Fibroblast of skin of left biceps (primary cell): ENCODE data around the gene VWA1.
"Not testable (repeated sequence)": the region's sequence is repeated elsewhere in the genome, so short reads cannot be mapped to it uniquely, and the experiment has no call there.

ENCODE experiments used
- DNase-seq, 2 experiments: peaks; one replicate each; pipeline ENCODE4 v3.0.0-alpha.2; 2013; ENCODE audit warnings: low read depth in 2 of 2

The VWA1 gene

GRCh38 chr1:1435911-1436629, 580 bp downstream of the VWA1 start:
- DNase-seq = no peak

GRCh38 chr1:1436630-1437032, 1.1 kb downstream of the VWA1 start:
- no peak for DNase-seq

- DNase-seq = no peak
Observed at GRCh38 chr1:1437033-1437903, 1.8 kb downstream of the VWA1 start.

- DNase-seq = no peak
Observed at GRCh38 chr1:1437904-1438376, 2.5 kb downstream of the VWA1 start.

GRCh38 chr1:1438531-1439381, 3.3 kb downstream of the VWA1 start:
- DNase-seq = no peak

- DNase-seq = no peak
Observed at GRCh38 chr1:1439546-1440261, 4.2 kb downstream of the VWA1 start.

GRCh38 chr1:1440262-1441001, 4.9 kb downstream of the VWA1 start:
- DNase-seq = no peak

GRCh38 chr1:1441002-1441888, 5.8 kb downstream of the VWA1 start:
- DNase-seq = no peak

- DNase-seq = no peak
Observed at GRCh38 chr1:1442069-1442770, 6.7 kb downstream of the VWA1 start.

GRCh38 chr1:1446631-1447030, 11.1 kb downstream of the VWA1 start:
- not testable (repeated sequence) for DNase-seq

GRCh38 chr1:1449099-1449739, 13.7 kb downstream of the VWA1 start, which contains the start of gene ATAD3C:
TSS of gene ATAD3C (plus strand) at chr1:1449689. CDS start at chr1:1450684, 995 bp downstream.
- DNase-seq = no peak

GRCh38 chr1:1450616-1451015, 15.1 kb downstream of the VWA1 start:
- DNase-seq = not testable (repeated sequence)

GRCh38 chr1:1451696-1452364, 16.3 kb downstream of the VWA1 start:
- DNase-seq = no peak

- DNase-seq = not testable (repeated sequence)
Observed at GRCh38 chr1:1452365-1452739, 16.9 kb downstream of the VWA1 start.

- DNase-seq = no peak
Observed at GRCh38 chr1:1452882-1453281, 17.4 kb downstream of the VWA1 start.

GRCh38 chr1:1454286-1455056, 19.0 kb downstream of the VWA1 start:
- DNase-seq = not testable (repeated sequence)

- DNase-seq = no peak
Observed at GRCh38 chr1:1455366-1455884, 19.9 kb downstream of the VWA1 start.
